Gastroesophageal sphincter (tissue), 4 donors: ENCODE results near the gene BAHCC1. TPM values are rescaled to one million over a fixed set of nuclear protein-coding genes. Genes with fewer than 3 reads are reported as not detected.

Experiments
- ATAC-seq: fragments of 150-250 bp; one replicate; pipeline ENCODE4 v1.9.1; 2016; ENCODE audit warnings: mild to moderate bottlenecking, moderate library complexity
- H3K27ac ChIP-seq, 4 donors: fragments of 200-600 bp; sonication (generic) in 3 of 4; 1 replicate in 3 of 4; 2 replicates in 1 of 4; pipeline ENCODE4 v1.5.1; 2016 to 2019
- H3K27me3 ChIP-seq: fragments of 200-600 bp; sonication (generic); one replicate; pipeline ENCODE4 v1.5.1; 2019
- H3K36me3 ChIP-seq, 2 donors: fragments of 200-600 bp; sonication (generic); one replicate each; pipeline ENCODE4 v1.5.1; 2019; ENCODE audit warnings: control low read depth in 1 of 2
- H3K4me1 ChIP-seq, 3 donors: fragments of 200-600 bp; sonication (generic); 1 replicate in 2 of 3; 2 replicates in 1 of 3; pipeline ENCODE4 v1.5.1; 2016 to 2019; ENCODE audit warnings: control low read depth in 2 of 3
- H3K4me3 ChIP-seq, 2 donors: fragments of 200-600 bp; sonication (generic); one replicate each; pipeline ENCODE4 v1.5.1; 2019; ENCODE audit warnings: mild to moderate bottlenecking in 1 of 2, moderate library complexity in 1 of 2
- H3K9me3 ChIP-seq, 3 donors: fragments of 200-600 bp; sonication (generic); one replicate each; pipeline ENCODE4 v1.5.1; 2017 to 2019; ENCODE audit warnings: control low read depth in 2 of 3
- EP300 ChIP-seq: sonication (generic); formaldehyde crosslinking; IDR thresholded peaks from one replicate; pipeline ENCODE4 v1.6.1; 2017; ENCODE audit warnings: antibody characterized with exemption, mild to moderate bottlenecking
- POLR2A ChIP-seq, 2 donors: fragments of 450-650 bp; IDR thresholded peaks; one replicate each; pipeline ENCODE4 v1.6.1; 2017; ENCODE audit warnings: antibody characterized with exemption in 2 of 2, mild to moderate bottlenecking in 2 of 2, moderate library complexity in 1 of 2
- POLR2AphosphoS5 ChIP-seq: sonication (generic); formaldehyde crosslinking; IDR thresholded peaks from one replicate; pipeline ENCODE4 v1.6.1; 2017; ENCODE audit warnings: antibody characterized with exemption
- WGBS, 2 donors: methylation state at CpG; one replicate each; pipeline ENCODE4 v1.1.5; 2018; ENCODE audit warnings: low coverage in 1 of 2; 5-methylcytosine and 5-hydroxymethylcytosine counted together
- total RNA-seq, 4 donors: library from RNA; depleted of rRNA; stranded (reverse); fragments of >200 nt; gene quantifications; one replicate each; pipeline ENCODE4 v1.1.0, GENCODE V29; 2016
- TF ChIP-seq, protein P1 (sequence below), 4 experiments: fragments of 200-600 bp in 2 of 4; fragments of 450-650 bp in 2 of 4; sonication (generic) in 1 of 4; IDR thresholded peaks; one replicate each; pipeline ENCODE4 v1.5.1; 2017 to 2019; ENCODE audit warnings: antibody characterized with exemption in 4 of 4, mild to moderate bottlenecking in 2 of 4, moderate library complexity in 2 of 4

The BAHCC1 gene
- total RNA-seq, 4 donors from 2014 or later: 17.5 to 34.3 (median 19.5) TPM

DNA sequence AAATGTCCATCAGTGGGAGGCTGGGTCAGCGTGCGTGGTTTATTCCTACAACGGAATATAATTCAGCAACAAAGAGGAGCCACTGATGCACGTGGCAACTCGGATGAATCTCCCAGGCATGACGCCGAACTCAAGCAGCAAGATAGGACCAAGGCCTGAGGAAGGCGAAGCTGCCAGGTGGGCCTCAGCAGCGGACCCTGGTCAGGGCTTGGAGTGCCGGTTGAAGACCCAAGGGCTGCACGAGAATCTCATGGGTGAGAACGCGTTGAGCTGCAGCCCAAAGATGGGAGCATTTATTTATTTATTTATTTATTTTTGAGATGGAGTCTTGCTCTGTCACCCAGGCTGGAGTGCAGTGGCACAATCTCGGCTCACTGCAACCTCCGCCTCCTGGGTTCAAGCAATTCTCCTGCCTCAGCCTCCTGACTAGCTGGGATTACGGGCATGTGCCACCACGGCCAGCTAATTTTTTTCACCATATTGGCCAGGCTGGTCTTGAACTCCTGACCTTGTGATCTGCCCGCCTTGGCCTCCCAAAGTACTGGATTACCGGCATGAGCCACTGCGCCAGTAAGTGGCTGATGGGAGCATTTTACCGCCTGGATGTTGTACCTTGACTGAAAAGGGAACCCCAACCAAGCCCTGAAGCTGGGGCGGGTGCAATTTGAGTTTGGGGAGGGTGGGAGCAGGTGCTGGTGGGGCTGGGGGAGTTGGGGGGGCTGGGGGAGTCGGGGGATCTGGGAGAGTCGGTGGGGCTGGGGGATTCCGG lies 18.1 kb upstream of the BAHCC1 start:
- no peak for ATAC-seq
- Histone ChIP-seq H3K36me3 (no peaks in the 10 kb centered on the region), H3K9me3 (no peaks in the 10 kb centered on the region), H3K4me1 (peaks cover 0 to 11% (median 9%) of the 10 kb centered on the region in 3 donors), H3K27ac (no peak overlapping the region), H3K27me3 (no peaks in the 10 kb centered on the region), H3K4me3 (no peak overlapping the region)
- TF ChIP-seq, protein P1, sequence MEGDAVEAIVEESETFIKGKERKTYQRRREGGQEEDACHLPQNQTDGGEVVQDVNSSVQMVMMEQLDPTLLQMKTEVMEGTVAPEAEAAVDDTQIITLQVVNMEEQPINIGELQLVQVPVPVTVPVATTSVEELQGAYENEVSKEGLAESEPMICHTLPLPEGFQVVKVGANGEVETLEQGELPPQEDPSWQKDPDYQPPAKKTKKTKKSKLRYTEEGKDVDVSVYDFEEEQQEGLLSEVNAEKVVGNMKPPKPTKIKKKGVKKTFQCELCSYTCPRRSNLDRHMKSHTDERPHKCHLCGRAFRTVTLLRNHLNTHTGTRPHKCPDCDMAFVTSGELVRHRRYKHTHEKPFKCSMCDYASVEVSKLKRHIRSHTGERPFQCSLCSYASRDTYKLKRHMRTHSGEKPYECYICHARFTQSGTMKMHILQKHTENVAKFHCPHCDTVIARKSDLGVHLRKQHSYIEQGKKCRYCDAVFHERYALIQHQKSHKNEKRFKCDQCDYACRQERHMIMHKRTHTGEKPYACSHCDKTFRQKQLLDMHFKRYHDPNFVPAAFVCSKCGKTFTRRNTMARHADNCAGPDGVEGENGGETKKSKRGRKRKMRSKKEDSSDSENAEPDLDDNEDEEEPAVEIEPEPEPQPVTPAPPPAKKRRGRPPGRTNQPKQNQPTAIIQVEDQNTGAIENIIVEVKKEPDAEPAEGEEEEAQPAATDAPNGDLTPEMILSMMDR (IDR thresholded peaks at IDR 0.05): no peak
- no peak for TF ChIP-seq POLR2A (IDR thresholded peaks at IDR 0.05)
- no peak for TF ChIP-seq EP300
- TF ChIP-seq POLR2AphosphoS5: no peak
- 82 to 93% methylated on average over 2 to 11 of the region's 25 CpGs for WGBS, 2 donors

DNA sequence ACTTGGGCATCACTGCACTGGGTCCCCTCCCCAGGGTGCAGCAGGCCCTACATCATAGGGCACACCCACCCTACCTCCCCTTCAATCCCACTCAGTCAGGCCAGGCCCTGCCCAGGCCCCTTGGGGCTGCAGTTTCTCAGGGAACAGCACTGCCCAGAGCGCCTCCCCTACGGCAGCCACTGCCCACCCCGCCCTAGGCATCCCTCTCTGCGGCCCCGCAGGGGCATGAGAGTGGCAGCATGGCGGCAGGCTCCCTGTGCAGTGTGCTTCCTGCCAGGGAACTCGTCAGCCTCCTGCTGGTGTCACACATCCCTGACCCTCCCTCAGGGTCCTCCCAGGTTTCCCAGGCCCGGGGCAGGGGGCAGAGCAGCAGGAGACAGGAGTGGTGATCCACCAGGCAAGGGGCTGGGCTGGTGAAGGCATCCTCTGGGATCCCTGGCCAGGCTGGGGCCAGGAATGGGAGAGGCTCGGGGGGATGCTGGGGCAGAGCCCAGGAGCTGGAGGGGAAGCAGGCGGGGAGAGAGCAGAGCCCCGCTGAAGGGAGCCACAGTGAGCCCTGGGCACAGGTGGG lies 16.2 kb upstream of the BAHCC1 start:
- WGBS, 2 donors: 75% methylated on average over 2 of the region's 11 CpGs; no CpG with 5 or more reads in 1 of the 2 donors
- no peak for ATAC-seq
- Histone ChIP-seq H3K27ac (no peak overlapping the region), H3K4me1 (no peaks in the 10 kb centered on the region), H3K36me3 (no peaks in the 10 kb centered on the region), H3K27me3 (no peaks in the 10 kb centered on the region), H3K4me3 (no peak overlapping the region), H3K9me3 (no peaks in the 10 kb centered on the region)
- TF ChIP-seq POLR2A (IDR thresholded peaks at IDR 0.05): no peak
- TF ChIP-seq, protein P1 (IDR thresholded peaks at IDR 0.05): no peak
- no peak for TF ChIP-seq EP300
- no peak for TF ChIP-seq POLR2AphosphoS5

DNA sequence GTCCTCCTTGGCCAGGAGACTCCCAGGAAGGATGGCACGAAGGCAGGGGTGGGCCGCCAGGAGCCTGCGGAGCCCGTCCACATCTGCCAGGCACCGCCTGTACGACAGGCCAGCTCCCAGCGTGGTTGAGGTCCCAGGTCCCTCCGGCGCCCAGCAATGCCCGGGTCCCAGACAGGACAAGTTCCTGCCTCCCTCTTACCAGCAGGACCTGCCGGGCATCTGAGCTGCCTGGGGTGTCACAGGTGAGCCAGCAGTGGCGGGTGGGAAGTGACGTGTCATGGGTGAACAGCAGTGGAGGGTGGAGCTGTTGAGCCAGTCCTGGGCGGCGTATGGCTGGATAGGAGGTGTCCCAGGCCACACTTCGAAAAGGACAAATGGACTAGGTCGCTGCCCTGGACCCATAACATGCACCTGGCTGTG lies 15.7 kb upstream of the BAHCC1 start:
- Histone ChIP-seq H3K36me3 (no peaks in the 10 kb centered on the region), H3K27ac (no peak overlapping the region), H3K4me3 (no peak overlapping the region), H3K4me1 (no peaks in the 10 kb centered on the region), H3K9me3 (no peaks in the 10 kb centered on the region), H3K27me3 (no peaks in the 10 kb centered on the region)
- ATAC-seq: no peak
- no peak for TF ChIP-seq EP300
- TF ChIP-seq, protein P1 (IDR thresholded peaks at IDR 0.05): no peak
- no peak for TF ChIP-seq POLR2AphosphoS5
- no peak for TF ChIP-seq POLR2A (IDR thresholded peaks at IDR 0.05)
- 58% methylated on average over 4 of the region's 17 CpGs; no CpG with 5 or more reads in 1 of the 2 donors for WGBS, 2 donors

DNA sequence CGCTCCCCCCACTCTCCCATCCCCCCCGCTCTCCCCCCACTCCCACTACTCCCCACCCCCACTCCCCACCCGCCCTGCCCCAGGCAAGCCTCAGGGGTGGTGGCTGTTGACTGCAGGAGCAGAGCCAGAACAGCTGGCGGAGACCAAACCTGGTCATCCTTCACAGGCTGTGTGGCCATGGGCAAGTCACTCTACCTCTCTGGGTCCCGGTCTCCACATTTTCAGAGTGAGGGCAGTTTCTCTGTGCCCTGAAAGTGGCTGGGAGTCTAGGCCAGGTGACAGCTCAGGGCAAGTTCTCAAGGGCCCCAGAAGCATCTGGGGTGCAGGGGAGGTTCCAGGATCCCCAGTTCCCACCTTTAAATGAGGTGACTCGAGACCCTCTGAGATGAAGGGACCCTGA lies 15.1 kb upstream of the BAHCC1 start:
- H3K4me1 ChIP-seq: peaks cover 0 to 4% (median 0%) of the 10 kb centered on the region in 3 donors
- H3K27me3 ChIP-seq: no peaks in the 10 kb centered on the region
- no CpG with 5 or more reads among the region's 6 CpGs for WGBS, 2 donors
- TF ChIP-seq POLR2AphosphoS5 (no peak), EP300 (no peak), POLR2A (IDR thresholded peaks at IDR 0.05) (no peak)
- TF ChIP-seq, protein P1 (IDR thresholded peaks at IDR 0.05): no peak
- no peak for ATAC-seq
- H3K36me3 ChIP-seq: no peaks in the 10 kb centered on the region
- H3K9me3 ChIP-seq: no peaks in the 10 kb centered on the region
- no peak overlapping the region for H3K4me3 ChIP-seq
- no peak overlapping the region for H3K27ac ChIP-seq
